ENCODE data around the gene KRT78. TPM values are rescaled to one million over a fixed set of nuclear protein-coding genes. Genes with fewer than 3 reads are reported as not detected.
A peak's percentile ranks its signal among the peaks of the same experiment; 100 is the strongest.

The KRT78 gene
- total RNA-seq, 2 donors from 2014 or later = not detected

DNA sequence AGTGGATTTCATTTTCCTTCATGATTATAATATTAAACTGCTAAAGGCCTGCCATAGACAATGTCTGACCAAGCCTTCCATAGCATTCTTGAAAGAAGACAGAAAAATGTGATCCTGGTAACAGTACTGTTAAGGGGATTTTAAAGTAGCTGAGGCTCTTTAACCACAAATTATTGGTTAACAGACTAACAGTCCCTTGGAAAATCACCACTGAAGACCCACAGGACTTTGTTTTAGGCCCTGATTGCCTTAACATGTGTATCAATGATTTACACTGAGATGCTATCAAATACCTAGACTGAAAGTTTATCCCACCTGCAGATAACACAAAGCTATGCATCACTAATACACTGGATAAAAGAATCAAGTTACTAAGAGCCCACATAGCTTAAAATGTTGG, 20.6 kb downstream of the KRT78 start:
- no peak overlapping the region for H3K27ac ChIP-seq (ENCODE audit: low read depth, low read length)

DNA sequence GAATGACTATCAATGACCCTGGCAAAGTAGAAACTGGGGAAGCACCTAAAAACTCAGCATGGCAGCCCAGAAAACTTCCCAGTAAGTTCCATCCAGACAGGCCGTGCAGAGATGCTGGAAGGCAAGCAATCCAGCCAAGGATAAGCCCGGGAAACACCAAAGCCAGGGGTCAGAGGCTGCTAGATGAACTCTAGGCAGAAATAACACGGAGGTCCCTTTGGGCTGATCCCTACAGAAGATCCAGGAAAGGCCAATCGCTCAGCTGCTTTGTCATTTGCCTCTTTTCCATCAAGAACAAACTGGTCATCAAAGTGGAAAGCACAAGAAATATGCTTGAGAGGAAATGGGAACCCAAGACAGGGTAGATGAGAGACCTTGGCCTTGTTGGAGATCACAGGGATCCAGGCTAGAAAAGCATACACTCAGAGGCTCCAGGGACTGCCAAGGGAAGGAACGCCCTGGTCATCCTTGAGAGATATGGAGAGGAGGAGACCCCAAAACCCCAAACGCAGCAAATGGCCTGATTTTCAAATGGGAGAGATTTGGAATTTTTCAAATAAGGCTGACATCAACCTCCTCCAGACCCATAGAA, 21.2 kb downstream of the KRT78 start:
- Mint-ChIP-seq H3K27ac (no peak overlapping the region), H3K4me1 (peaks cover 8% of the 10 kb centered on the region), H3K9me3 (no peaks in the 10 kb centered on the region), H3K36me3 (ENCODE audit: low read depth) (no peaks in the 10 kb centered on the region), H3K27me3 (ENCODE audit: insufficient read depth) (peaks cover 11% of the 10 kb centered on the region), H3K4me3 (no peak overlapping the region)
- 92 to 93% methylated on average over 6 of the region's 6 CpGs for WGBS, 2 experiments (ENCODE audit: insufficient coverage in 1 of 2, insufficient read length in 1 of 2)
- no peaks in the 10 kb centered on the region for H3K4me1 ChIP-seq (ENCODE audit: control insufficient read depth, insufficient read depth, low read length)
- H3K9me3 ChIP-seq (ENCODE audit: control insufficient read depth, low read length) = no peaks in the 10 kb centered on the region
- H3K27me3 ChIP-seq (ENCODE audit: control insufficient read depth, insufficient read depth, low read length, poor library complexity, severe bottlenecking) = no peaks in the 10 kb centered on the region
- H3K27ac ChIP-seq (ENCODE audit: low read depth, low read length) = no peak overlapping the region
- no peak overlapping the region for H3K4me3 ChIP-seq (ENCODE audit: low read length)
- TF ChIP-seq, protein P1, sequence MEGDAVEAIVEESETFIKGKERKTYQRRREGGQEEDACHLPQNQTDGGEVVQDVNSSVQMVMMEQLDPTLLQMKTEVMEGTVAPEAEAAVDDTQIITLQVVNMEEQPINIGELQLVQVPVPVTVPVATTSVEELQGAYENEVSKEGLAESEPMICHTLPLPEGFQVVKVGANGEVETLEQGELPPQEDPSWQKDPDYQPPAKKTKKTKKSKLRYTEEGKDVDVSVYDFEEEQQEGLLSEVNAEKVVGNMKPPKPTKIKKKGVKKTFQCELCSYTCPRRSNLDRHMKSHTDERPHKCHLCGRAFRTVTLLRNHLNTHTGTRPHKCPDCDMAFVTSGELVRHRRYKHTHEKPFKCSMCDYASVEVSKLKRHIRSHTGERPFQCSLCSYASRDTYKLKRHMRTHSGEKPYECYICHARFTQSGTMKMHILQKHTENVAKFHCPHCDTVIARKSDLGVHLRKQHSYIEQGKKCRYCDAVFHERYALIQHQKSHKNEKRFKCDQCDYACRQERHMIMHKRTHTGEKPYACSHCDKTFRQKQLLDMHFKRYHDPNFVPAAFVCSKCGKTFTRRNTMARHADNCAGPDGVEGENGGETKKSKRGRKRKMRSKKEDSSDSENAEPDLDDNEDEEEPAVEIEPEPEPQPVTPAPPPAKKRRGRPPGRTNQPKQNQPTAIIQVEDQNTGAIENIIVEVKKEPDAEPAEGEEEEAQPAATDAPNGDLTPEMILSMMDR (conservative IDR thresholded peaks at IDR 0.05) = no peak
- H3K36me3 ChIP-seq (ENCODE audit: control insufficient read depth, insufficient read depth, low read length) = no peaks in the 10 kb centered on the region
- no peak for DNase-seq
- H3K9ac ChIP-seq (ENCODE audit: extremely low read depth, low read length, poor library complexity, severe bottlenecking) = no peak overlapping the region

More for the DNA sequence above, 20.6 kb downstream of the KRT78 start:
- Histone ChIP-seq H3K36me3 (ENCODE audit: control insufficient read depth, insufficient read depth, low read length) (no peaks in the 10 kb centered on the region), H3K27me3 (ENCODE audit: control insufficient read depth, insufficient read depth, low read length, poor library complexity, severe bottlenecking) (no peaks in the 10 kb centered on the region), H3K4me1 (ENCODE audit: control insufficient read depth, insufficient read depth, low read length) (no peaks in the 10 kb centered on the region), H3K4me3 (ENCODE audit: low read length) (no peak overlapping the region), H3K9me3 (ENCODE audit: control insufficient read depth, low read length) (no peaks in the 10 kb centered on the region), H3K9ac (ENCODE audit: extremely low read depth, low read length, poor library complexity, severe bottlenecking) (no peak overlapping the region)
- H3K27me3 Mint-ChIP-seq (ENCODE audit: insufficient read depth) = peaks cover 11% of the 10 kb centered on the region
- TF ChIP-seq, protein P1 (conservative IDR thresholded peaks at IDR 0.05) = no peak
- no peaks in the 10 kb centered on the region for H3K36me3 Mint-ChIP-seq (ENCODE audit: low read depth)
- no peak for DNase-seq
- no peak overlapping the region for H3K4me3 Mint-ChIP-seq
- peaks cover 8% of the 10 kb centered on the region for H3K4me1 Mint-ChIP-seq
- no peak overlapping the region for H3K27ac Mint-ChIP-seq
- H3K9me3 Mint-ChIP-seq = no peaks in the 10 kb centered on the region

DNA sequence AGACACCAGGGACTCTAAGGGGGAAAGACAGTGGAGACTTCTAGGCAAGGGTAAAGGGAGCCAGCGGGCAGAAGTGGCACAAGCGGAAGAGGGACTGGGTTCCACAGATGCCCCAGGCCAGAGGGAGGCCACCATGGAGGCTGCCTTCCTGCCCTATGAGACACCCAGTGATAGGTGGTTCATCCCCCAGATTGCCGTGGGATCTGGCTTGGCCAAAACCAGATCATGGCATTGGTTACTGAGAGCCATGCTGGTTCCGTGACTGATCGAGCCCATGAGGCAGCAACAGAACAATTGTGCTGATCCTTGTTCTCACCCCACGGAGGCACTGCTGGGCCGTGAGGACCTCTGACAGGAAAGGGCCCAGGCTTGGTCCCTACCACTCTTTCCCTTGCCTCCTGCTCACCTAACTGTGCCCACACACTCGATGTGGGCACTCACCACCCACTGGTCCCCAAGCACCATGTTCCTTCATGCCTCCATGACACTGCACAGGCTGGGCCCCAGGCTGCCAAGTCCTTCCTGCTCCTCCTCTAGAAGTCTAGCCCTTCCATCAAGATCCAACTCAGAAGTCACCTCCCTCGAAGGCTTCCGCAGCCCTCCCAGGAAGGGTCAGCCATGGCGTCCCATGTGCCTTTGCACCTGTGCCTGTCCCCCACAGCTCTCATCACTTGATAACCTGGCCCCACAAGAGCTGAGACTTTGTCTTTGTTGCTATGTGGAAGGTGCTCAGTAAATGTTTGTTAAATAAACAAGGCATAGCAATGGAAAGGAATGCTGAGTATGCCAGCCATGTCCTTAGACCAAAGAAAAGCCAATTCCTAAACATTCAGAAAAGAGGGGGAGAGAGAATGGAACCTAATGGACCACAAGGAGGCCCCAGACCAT, 21.9 kb downstream of the KRT78 start:
- Histone ChIP-seq H3K27ac (ENCODE audit: low read depth, low read length) (no peak overlapping the region), H3K36me3 (ENCODE audit: control insufficient read depth, insufficient read depth, low read length) (no peaks in the 10 kb centered on the region), H3K27me3 (ENCODE audit: control insufficient read depth, insufficient read depth, low read length, poor library complexity, severe bottlenecking) (no peaks in the 10 kb centered on the region), H3K4me3 (ENCODE audit: low read length) (no peak overlapping the region), H3K4me1 (ENCODE audit: control insufficient read depth, insufficient read depth, low read length) (no peaks in the 10 kb centered on the region), H3K9ac (ENCODE audit: extremely low read depth, low read length, poor library complexity, severe bottlenecking) (peak overlapping the region; percentile 32), H3K9me3 (ENCODE audit: control insufficient read depth, low read length) (no peaks in the 10 kb centered on the region)
- DNase-seq = no peak
- WGBS, 2 experiments (ENCODE audit: insufficient coverage in 1 of 2, insufficient read length in 1 of 2) = 90 to 95% methylated on average over 9 to 11 of the region's 11 CpGs
- H3K4me3 Mint-ChIP-seq = no peak overlapping the region
- TF ChIP-seq, protein P1 (conservative IDR thresholded peaks at IDR 0.05) = peak; percentile 16
- no peaks in the 10 kb centered on the region for H3K9me3 Mint-ChIP-seq
- H3K36me3 Mint-ChIP-seq (ENCODE audit: low read depth) = no peaks in the 10 kb centered on the region
- peaks cover 11% of the 10 kb centered on the region for H3K27me3 Mint-ChIP-seq (ENCODE audit: insufficient read depth)
- H3K27ac Mint-ChIP-seq = peak overlapping the region; percentile 38
- H3K4me1 Mint-ChIP-seq = peaks cover 8% of the 10 kb centered on the region

All from endodermal cell (in vitro differentiated cells).